NK-92 (cell line): Measurements from ENCODE around the gene PGBD5.
"Not testable (repeated sequence)": the region's sequence is repeated elsewhere in the genome, so short reads cannot be mapped to it uniquely, and the experiment has no call there.

Experiments used
- DNase-seq: peaks from one replicate; lab custom pipeline; 2025; ENCODE audit not compliant: unreplicated experiment; lab: John Stamatoyannopoulos, UW

The PGBD5 gene

GRCh38 chr1:230425252-230426091, 660 bp downstream of the PGBD5 start:
- DNase-seq = no peak

- DNase-seq = no peak
Observed at GRCh38 chr1:230424391-230425251, 1.5 kb downstream of the PGBD5 start.

- DNase-seq = no peak
Observed at GRCh38 chr1:230423951-230424350, 2.2 kb downstream of the PGBD5 start.

- DNase-seq = no peak
Observed at GRCh38 chr1:230423261-230423660, 2.9 kb downstream of the PGBD5 start.

GRCh38 chr1:230422221-230422981, 3.7 kb downstream of the PGBD5 start:
- no peak for DNase-seq

- DNase-seq = no peak
Observed at GRCh38 chr1:230421481-230421880, 4.7 kb downstream of the PGBD5 start.

- not testable (repeated sequence) for DNase-seq
Observed at GRCh38 chr1:230420372-230420771, 5.8 kb downstream of the PGBD5 start.

GRCh38 chr1:230416430-230416829, 9.7 kb downstream of the PGBD5 start:
- DNase-seq = no peak

GRCh38 chr1:230415405-230416132, 10.6 kb downstream of the PGBD5 start:
- DNase-seq = no peak

- no peak for DNase-seq
Observed at GRCh38 chr1:230414694-230415093, 11.4 kb downstream of the PGBD5 start.

- DNase-seq = no peak
Observed at GRCh38 chr1:230414102-230414501, 12.0 kb downstream of the PGBD5 start.

GRCh38 chr1:230413061-230413460, 13.1 kb downstream of the PGBD5 start:
- DNase-seq = no peak

- DNase-seq = no peak
Observed at GRCh38 chr1:230408971-230409370, 17.2 kb downstream of the PGBD5 start.

- DNase-seq = no peak
Observed at GRCh38 chr1:230407351-230407750, 18.8 kb downstream of the PGBD5 start.

- DNase-seq = not testable (repeated sequence)
Observed at GRCh38 chr1:230406727-230407126, 19.4 kb downstream of the PGBD5 start.

- no peak for DNase-seq
Observed at GRCh38 chr1:230403442-230403841, 22.7 kb downstream of the PGBD5 start.

- no peak for DNase-seq
Observed at GRCh38 chr1:230401763-230402294, 24.3 kb downstream of the PGBD5 start.

GRCh38 chr1:230401101-230401500, 25.0 kb downstream of the PGBD5 start:
- DNase-seq = no peak

GRCh38 chr1:230400007-230400344, 26.2 kb downstream of the PGBD5 start:
- no peak for DNase-seq

- no peak for DNase-seq
Observed at GRCh38 chr1:230399321-230400006, 26.7 kb downstream of the PGBD5 start.
